Measurements from ENCODE around the gene CNTN4.

Gene CNTN4

GRCh38 chr3:2441558-2441957 lies 342.9 kb downstream of the CNTN4 start:
- H3K4me1 ChIP-seq (ENCODE audit: insufficient read depth, insufficient read length) = no peaks in the 10 kb centered on the region
- H3K9ac ChIP-seq (ENCODE audit: insufficient read length, low read depth) = no peak overlapping the region
- TF ChIP-seq ZNF274 (IDR thresholded peaks at IDR 0.05; ENCODE audit: low read depth, low read length) (no peak), YY1 (IDR thresholded peaks at IDR 0.05; ENCODE audit: insufficient read depth, insufficient read length) (no peak), SUZ12 (IDR thresholded peaks at IDR 0.05; ENCODE audit: extremely low read depth, insufficient read depth, insufficient read length) (no peak)
- H3K9me3 ChIP-seq (ENCODE audit: insufficient read depth, low read length) = no peaks in the 10 kb centered on the region
- H3K27me3 ChIP-seq (ENCODE audit: insufficient read depth, insufficient read length) = no peaks in the 10 kb centered on the region
- DNase-seq (ENCODE audit: low read depth, low spot score) = no peak
- no peak overlapping the region for H3K4me3 ChIP-seq (ENCODE audit: insufficient read length, low read depth)
- no peaks in the 10 kb centered on the region for H3K36me3 ChIP-seq (ENCODE audit: insufficient read depth, insufficient read length, low read length)

GRCh38 chr3:2446146-2446545 lies 347.5 kb downstream of the CNTN4 start:
- Histone ChIP-seq H3K9me3 (ENCODE audit: insufficient read depth, low read length) (no peaks in the 10 kb centered on the region), H3K4me3 (ENCODE audit: insufficient read length, low read depth) (no peak overlapping the region), H3K27me3 (ENCODE audit: insufficient read depth, insufficient read length) (no peaks in the 10 kb centered on the region), H3K36me3 (ENCODE audit: insufficient read depth, insufficient read length, low read length) (no peaks in the 10 kb centered on the region), H3K4me1 (ENCODE audit: insufficient read depth, insufficient read length) (no peaks in the 10 kb centered on the region), H3K9ac (ENCODE audit: insufficient read length, low read depth) (no peak overlapping the region)
- no peak for DNase-seq (ENCODE audit: low read depth, low spot score)
- TF ChIP-seq YY1 (IDR thresholded peaks at IDR 0.05; ENCODE audit: insufficient read depth, insufficient read length) (no peak), ZNF274 (IDR thresholded peaks at IDR 0.05; ENCODE audit: low read depth, low read length) (no peak), SUZ12 (IDR thresholded peaks at IDR 0.05; ENCODE audit: extremely low read depth, insufficient read depth, insufficient read length) (no peak)

- Histone ChIP-seq H3K36me3 (ENCODE audit: insufficient read depth, insufficient read length, low read length) (no peaks in the 10 kb centered on the region), H3K9ac (ENCODE audit: insufficient read length, low read depth) (no peak overlapping the region), H3K4me1 (ENCODE audit: insufficient read depth, insufficient read length) (no peaks in the 10 kb centered on the region), H3K9me3 (ENCODE audit: insufficient read depth, low read length) (no peaks in the 10 kb centered on the region), H3K4me3 (ENCODE audit: insufficient read length, low read depth) (no peak overlapping the region), H3K27me3 (ENCODE audit: insufficient read depth, insufficient read length) (no peaks in the 10 kb centered on the region)
- TF ChIP-seq SUZ12 (IDR thresholded peaks at IDR 0.05; ENCODE audit: extremely low read depth, insufficient read depth, insufficient read length) = no peak
- no peak for TF ChIP-seq ZNF274 (IDR thresholded peaks at IDR 0.05; ENCODE audit: low read depth, low read length)
- TF ChIP-seq YY1 (IDR thresholded peaks at IDR 0.05; ENCODE audit: insufficient read depth, insufficient read length) = no peak
- no peak for DNase-seq (ENCODE audit: low read depth, low spot score)
These were observed 353.6 kb downstream of the CNTN4 start for GRCh38 chr3:2452249-2452648.

- H3K9me3 ChIP-seq (ENCODE audit: insufficient read depth, low read length) = no peaks in the 10 kb centered on the region
- H3K36me3 ChIP-seq (ENCODE audit: insufficient read depth, insufficient read length, low read length) = no peaks in the 10 kb centered on the region
- TF ChIP-seq SUZ12 (IDR thresholded peaks at IDR 0.05; ENCODE audit: extremely low read depth, insufficient read depth, insufficient read length) (no peak), YY1 (IDR thresholded peaks at IDR 0.05; ENCODE audit: insufficient read depth, insufficient read length) (no peak), ZNF274 (IDR thresholded peaks at IDR 0.05; ENCODE audit: low read depth, low read length) (no peak)
- no peaks in the 10 kb centered on the region for H3K4me1 ChIP-seq (ENCODE audit: insufficient read depth, insufficient read length)
- H3K4me3 ChIP-seq (ENCODE audit: insufficient read length, low read depth) = no peak overlapping the region
- H3K27me3 ChIP-seq (ENCODE audit: insufficient read depth, insufficient read length) = no peaks in the 10 kb centered on the region
- no peak overlapping the region for H3K9ac ChIP-seq (ENCODE audit: insufficient read length, low read depth)
- no peak for DNase-seq (ENCODE audit: low read depth, low spot score)
These were observed 356.2 kb downstream of the CNTN4 start for GRCh38 chr3:2454865-2455264.

GRCh38 chr3:2456788-2457187 lies 358.1 kb downstream of the CNTN4 start:
- Histone ChIP-seq H3K36me3 (ENCODE audit: insufficient read depth, insufficient read length, low read length) (no peaks in the 10 kb centered on the region), H3K4me3 (ENCODE audit: insufficient read length, low read depth) (no peak overlapping the region), H3K9ac (ENCODE audit: insufficient read length, low read depth) (no peak overlapping the region), H3K9me3 (ENCODE audit: insufficient read depth, low read length) (no peaks in the 10 kb centered on the region), H3K27me3 (ENCODE audit: insufficient read depth, insufficient read length) (no peaks in the 10 kb centered on the region), H3K4me1 (ENCODE audit: insufficient read depth, insufficient read length) (no peaks in the 10 kb centered on the region)
- TF ChIP-seq ZNF274 (IDR thresholded peaks at IDR 0.05; ENCODE audit: low read depth, low read length) (no peak), YY1 (IDR thresholded peaks at IDR 0.05; ENCODE audit: insufficient read depth, insufficient read length) (no peak), SUZ12 (IDR thresholded peaks at IDR 0.05; ENCODE audit: extremely low read depth, insufficient read depth, insufficient read length) (no peak)
- DNase-seq (ENCODE audit: low read depth, low spot score) = no peak

GRCh38 chr3:2458816-2459215 lies 360.1 kb downstream of the CNTN4 start:
- H3K9ac ChIP-seq (ENCODE audit: insufficient read length, low read depth) = no peak overlapping the region
- no peak for DNase-seq (ENCODE audit: low read depth, low spot score)
- H3K4me3 ChIP-seq (ENCODE audit: insufficient read length, low read depth) = no peak overlapping the region
- no peaks in the 10 kb centered on the region for H3K9me3 ChIP-seq (ENCODE audit: insufficient read depth, low read length)
- TF ChIP-seq YY1 (IDR thresholded peaks at IDR 0.05; ENCODE audit: insufficient read depth, insufficient read length) (no peak), SUZ12 (IDR thresholded peaks at IDR 0.05; ENCODE audit: extremely low read depth, insufficient read depth, insufficient read length) (no peak), ZNF274 (IDR thresholded peaks at IDR 0.05; ENCODE audit: low read depth, low read length) (no peak)
- no peaks in the 10 kb centered on the region for H3K27me3 ChIP-seq (ENCODE audit: insufficient read depth, insufficient read length)
- H3K36me3 ChIP-seq (ENCODE audit: insufficient read depth, insufficient read length, low read length) = no peaks in the 10 kb centered on the region
- H3K4me1 ChIP-seq (ENCODE audit: insufficient read depth, insufficient read length) = no peaks in the 10 kb centered on the region

GRCh38 chr3:2465842-2466241 lies 367.2 kb downstream of the CNTN4 start:
- no peak for DNase-seq (ENCODE audit: low read depth, low spot score)
- Histone ChIP-seq H3K4me1 (ENCODE audit: insufficient read depth, insufficient read length) (no peaks in the 10 kb centered on the region), H3K9ac (ENCODE audit: insufficient read length, low read depth) (no peak overlapping the region), H3K36me3 (ENCODE audit: insufficient read depth, insufficient read length, low read length) (no peaks in the 10 kb centered on the region), H3K9me3 (ENCODE audit: insufficient read depth, low read length) (no peaks in the 10 kb centered on the region), H3K4me3 (ENCODE audit: insufficient read length, low read depth) (no peak overlapping the region), H3K27me3 (ENCODE audit: insufficient read depth, insufficient read length) (no peaks in the 10 kb centered on the region)
- no peak for TF ChIP-seq ZNF274 (IDR thresholded peaks at IDR 0.05; ENCODE audit: low read depth, low read length)
- TF ChIP-seq SUZ12 (IDR thresholded peaks at IDR 0.05; ENCODE audit: extremely low read depth, insufficient read depth, insufficient read length) = no peak
- TF ChIP-seq YY1 (IDR thresholded peaks at IDR 0.05; ENCODE audit: insufficient read depth, insufficient read length) = no peak

- H3K4me3 ChIP-seq (ENCODE audit: insufficient read length, low read depth) = no peak overlapping the region
- H3K36me3 ChIP-seq (ENCODE audit: insufficient read depth, insufficient read length, low read length) = no peaks in the 10 kb centered on the region
- no peak for DNase-seq (ENCODE audit: low read depth, low spot score)
- H3K4me1 ChIP-seq (ENCODE audit: insufficient read depth, insufficient read length) = no peaks in the 10 kb centered on the region
- H3K9me3 ChIP-seq (ENCODE audit: insufficient read depth, low read length) = no peaks in the 10 kb centered on the region
- no peak overlapping the region for H3K9ac ChIP-seq (ENCODE audit: insufficient read length, low read depth)
- no peaks in the 10 kb centered on the region for H3K27me3 ChIP-seq (ENCODE audit: insufficient read depth, insufficient read length)
- TF ChIP-seq SUZ12 (IDR thresholded peaks at IDR 0.05; ENCODE audit: extremely low read depth, insufficient read depth, insufficient read length) (no peak), ZNF274 (IDR thresholded peaks at IDR 0.05; ENCODE audit: low read depth, low read length) (no peak), YY1 (IDR thresholded peaks at IDR 0.05; ENCODE audit: insufficient read depth, insufficient read length) (no peak)
These were observed 370.1 kb downstream of the CNTN4 start for GRCh38 chr3:2468816-2469215.
